Gastrocnemius medialis (tissue), 4 donors: Measurements from ENCODE around the gene ITPR1. TPM values are rescaled to one million over a fixed set of nuclear protein-coding genes. Genes with fewer than 3 reads are reported as not detected.

Experiments used
- ATAC-seq, 2 donors: fragments of 150-250 bp; one replicate each; pipeline ENCODE4 v1.9.1; 2016
- DNase-seq, 2 donors: peaks; one replicate each; pipeline ENCODE4 v3.0.0-alpha.2; 2019
- H3K27ac ChIP-seq, 4 donors: fragments of 200-600 bp; sonication (generic); 1 replicate in 1 of 4; 2 replicates in 3 of 4; pipeline ENCODE4 v1.5.1; 2016 to 2018; ENCODE audit warnings: mild to moderate bottlenecking in 2 of 4, moderate library complexity in 1 of 4
- H3K27me3 ChIP-seq, 3 donors: fragments of 200-600 bp; sonication (generic) in 2 of 3; 1 replicate in 1 of 3; 2 replicates in 2 of 3; pipeline versions ENCODE4 v1.5.1 to v1.6.0; 2016 to 2019; ENCODE audit warnings: mild to moderate bottlenecking in 1 of 3, moderate library complexity in 1 of 3
- H3K36me3 ChIP-seq, 2 donors: fragments of 200-600 bp; sonication (generic) in 1 of 2; one replicate each; pipeline ENCODE4 v1.5.1; 2017 to 2018
- H3K4me1 ChIP-seq, 2 donors: fragments of 200-600 bp; sonication (generic) in 1 of 2; one replicate each; pipeline ENCODE4 v1.5.1; 2016 to 2017; ENCODE audit warnings: mild to moderate bottlenecking in 2 of 2
- H3K4me3 ChIP-seq, 4 donors: fragments of 200-600 bp; sonication (generic) in 3 of 4; 1 replicate in 1 of 4; 2 replicates in 3 of 4; pipeline ENCODE4 v1.5.1; 2016 to 2019; ENCODE audit warnings: mild to moderate bottlenecking in 2 of 4
- H3K9me3 ChIP-seq, 3 donors: fragments of 200-600 bp; sonication (generic) in 2 of 3; 1 replicate in 1 of 3; 2 replicates in 2 of 3; pipeline ENCODE4 v1.5.1; 2016 to 2019
- POLR2A ChIP-seq, 2 donors: fragments of 450-650 bp; IDR thresholded peaks; one replicate each; pipeline ENCODE4 v1.6.1; 2017; ENCODE audit warnings: antibody characterized with exemption in 2 of 2, mild to moderate bottlenecking in 2 of 2, moderate library complexity in 2 of 2
- in situ Hi-C, 4 donors: fragments of 200-750 bp; cut with MboI; loops; one replicate each; pipeline versions ENCODE4 v1.15.0 to v1.8.0; 2017; ENCODE audit warnings: low sequenced_read_pairs in 4 of 4
- intact Hi-C: fragments of 100-400 bp; cut with DNase I; formaldehyde crosslinking; loops from one replicate; pipeline ENCODE4 v1.15.1; 2023; ENCODE audit warnings: low total_unique reads
- total RNA-seq, 4 donors: library from RNA; depleted of rRNA; stranded (reverse); fragments of >200 nt; gene quantifications; one replicate each; pipeline versions ENCODE4 v1.1.0 to v1.2.3, GENCODE V29; 2016
- TF ChIP-seq, protein P1 (sequence below), 5 experiments: fragments of 450-650 bp in 3 of 5; fragments of 200-600 bp in 2 of 5; sonication (generic) in 2 of 5; IDR thresholded peaks in 4 of 5; conservative IDR thresholded peaks in 1 of 5; 1 replicate in 4 of 5; 2 replicates in 1 of 5; pipeline ENCODE4 v1.5.1; 2016 to 2019; ENCODE audit warnings: antibody characterized with exemption in 5 of 5, mild to moderate bottlenecking in 3 of 5, moderate library complexity in 3 of 5

ITPR1 gene
- total RNA-seq, 4 donors from 2014 or later = 5.5 to 21.7 (median 11.3) TPM

DNA sequence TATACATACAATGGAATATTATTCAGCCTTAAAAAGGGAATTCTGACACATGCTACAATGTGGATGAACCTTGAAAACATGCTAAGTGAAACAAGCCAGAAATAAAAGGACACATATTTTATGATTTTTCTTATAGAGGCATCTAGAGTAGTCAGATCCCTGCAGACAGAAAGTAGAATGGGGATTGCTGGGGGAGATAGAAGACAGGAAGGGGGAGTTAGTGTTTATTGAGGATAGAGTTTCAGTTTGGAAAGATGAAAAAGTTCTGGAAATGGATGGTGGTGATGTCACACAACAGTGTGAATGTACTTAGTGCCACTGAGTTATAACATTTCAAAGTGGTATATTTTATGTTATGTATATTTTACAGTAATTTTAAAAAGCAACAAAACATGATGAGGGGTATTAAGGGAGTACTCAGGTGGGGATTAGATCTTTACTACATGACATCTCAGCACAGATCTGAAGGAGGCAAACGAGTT, 4.7 kb downstream of the ITPR1 start:
- Histone ChIP-seq H3K36me3 (no peaks in the 10 kb centered on the region), H3K9me3 (no peaks in the 10 kb centered on the region), H3K4me3 (no peak overlapping the region), H3K27me3 (no peaks in the 10 kb centered on the region), H3K4me1 (peaks cover 9 to 17% of the 10 kb centered on the region in 2 donors), H3K27ac (no peak overlapping the region)
- DNase-seq (no peak), ATAC-seq (no peak)
- no peak for TF ChIP-seq POLR2A (IDR thresholded peaks at IDR 0.05)
- TF ChIP-seq, protein P1, sequence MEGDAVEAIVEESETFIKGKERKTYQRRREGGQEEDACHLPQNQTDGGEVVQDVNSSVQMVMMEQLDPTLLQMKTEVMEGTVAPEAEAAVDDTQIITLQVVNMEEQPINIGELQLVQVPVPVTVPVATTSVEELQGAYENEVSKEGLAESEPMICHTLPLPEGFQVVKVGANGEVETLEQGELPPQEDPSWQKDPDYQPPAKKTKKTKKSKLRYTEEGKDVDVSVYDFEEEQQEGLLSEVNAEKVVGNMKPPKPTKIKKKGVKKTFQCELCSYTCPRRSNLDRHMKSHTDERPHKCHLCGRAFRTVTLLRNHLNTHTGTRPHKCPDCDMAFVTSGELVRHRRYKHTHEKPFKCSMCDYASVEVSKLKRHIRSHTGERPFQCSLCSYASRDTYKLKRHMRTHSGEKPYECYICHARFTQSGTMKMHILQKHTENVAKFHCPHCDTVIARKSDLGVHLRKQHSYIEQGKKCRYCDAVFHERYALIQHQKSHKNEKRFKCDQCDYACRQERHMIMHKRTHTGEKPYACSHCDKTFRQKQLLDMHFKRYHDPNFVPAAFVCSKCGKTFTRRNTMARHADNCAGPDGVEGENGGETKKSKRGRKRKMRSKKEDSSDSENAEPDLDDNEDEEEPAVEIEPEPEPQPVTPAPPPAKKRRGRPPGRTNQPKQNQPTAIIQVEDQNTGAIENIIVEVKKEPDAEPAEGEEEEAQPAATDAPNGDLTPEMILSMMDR (IDR thresholded peaks at IDR 0.05 in 4 of 5, conservative IDR thresholded peaks at IDR 0.05 in 1 of 5) = no peak
- in situ Hi-C loops = no loop called here
- intact Hi-C loops = loop anchor here (10.0 kb wide), 3 partner anchors 627 to 697 kb away; partner anchors contain the start of gene ARL8B

DNA sequence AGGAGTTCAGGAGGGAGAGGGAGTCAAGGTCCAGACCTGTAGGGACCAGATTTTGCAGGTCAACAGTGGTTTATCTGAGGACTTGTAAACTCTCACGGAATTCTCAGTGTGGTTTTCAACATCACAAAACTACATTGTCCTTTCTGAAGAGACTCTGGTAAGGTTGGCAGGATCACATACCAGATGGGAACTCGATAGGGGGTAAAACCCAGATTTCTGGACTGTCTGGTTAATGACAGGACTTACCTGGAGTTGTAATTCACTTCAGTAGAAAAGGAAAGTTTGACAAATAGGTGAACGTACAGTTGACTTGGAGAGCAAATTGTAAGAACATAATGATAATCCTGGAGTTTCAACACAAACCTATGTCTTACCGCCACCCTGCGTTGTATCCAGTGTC, 5.3 kb downstream of the ITPR1 start:
- no peaks in the 10 kb centered on the region for H3K27me3 ChIP-seq
- no peak for ATAC-seq
- no peak for DNase-seq
- H3K4me3 ChIP-seq = no peak overlapping the region
- no peak for TF ChIP-seq POLR2A (IDR thresholded peaks at IDR 0.05)
- TF ChIP-seq, protein P1 (IDR thresholded peaks at IDR 0.05 in 4 of 5, conservative IDR thresholded peaks at IDR 0.05 in 1 of 5) = no peak
- in situ Hi-C loops = no loop called here
- peaks cover 9 to 16% of the 10 kb centered on the region in 2 donors for H3K4me1 ChIP-seq
- H3K36me3 ChIP-seq = no peaks in the 10 kb centered on the region
- no peak overlapping the region for H3K27ac ChIP-seq
- no peaks in the 10 kb centered on the region for H3K9me3 ChIP-seq
- intact Hi-C loops = loop anchor here (10.0 kb wide), 3 partner anchors 626 to 696 kb away; partner anchors contain the start of gene ARL8B

DNA sequence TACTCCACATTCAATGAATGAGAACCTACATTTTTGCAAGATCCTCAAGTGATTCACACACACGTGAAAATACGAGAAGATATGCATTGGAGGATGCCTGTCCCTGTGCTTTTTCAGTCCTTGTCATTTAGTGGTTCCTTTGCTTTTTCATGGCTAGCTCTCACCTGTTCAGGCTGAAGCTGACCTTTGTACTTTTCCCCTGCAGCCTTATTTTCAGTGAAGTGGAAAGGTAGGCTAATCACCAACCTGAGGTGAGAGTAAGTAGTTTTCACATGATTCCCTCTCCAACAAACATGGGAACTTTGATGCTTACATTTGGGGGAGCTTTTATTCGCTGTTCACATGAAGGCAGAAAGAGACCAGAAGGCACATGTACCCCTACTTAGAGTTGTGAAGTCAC, 8.3 kb downstream of the ITPR1 start:
- no peak for DNase-seq
- H3K4me3 ChIP-seq = no peak overlapping the region
- H3K9me3 ChIP-seq = no peaks in the 10 kb centered on the region
- H3K36me3 ChIP-seq = no peaks in the 10 kb centered on the region
- no peaks in the 10 kb centered on the region for H3K4me1 ChIP-seq
- intact Hi-C loops (no loop called here), in situ Hi-C loops (no loop called here)
- no peak overlapping the region for H3K27ac ChIP-seq
- ATAC-seq = no peak
- TF ChIP-seq POLR2A (IDR thresholded peaks at IDR 0.05) = no peak
- TF ChIP-seq, protein P1 (IDR thresholded peaks at IDR 0.05 in 4 of 5, conservative IDR thresholded peaks at IDR 0.05 in 1 of 5) = no peak
- H3K27me3 ChIP-seq = no peaks in the 10 kb centered on the region

DNA sequence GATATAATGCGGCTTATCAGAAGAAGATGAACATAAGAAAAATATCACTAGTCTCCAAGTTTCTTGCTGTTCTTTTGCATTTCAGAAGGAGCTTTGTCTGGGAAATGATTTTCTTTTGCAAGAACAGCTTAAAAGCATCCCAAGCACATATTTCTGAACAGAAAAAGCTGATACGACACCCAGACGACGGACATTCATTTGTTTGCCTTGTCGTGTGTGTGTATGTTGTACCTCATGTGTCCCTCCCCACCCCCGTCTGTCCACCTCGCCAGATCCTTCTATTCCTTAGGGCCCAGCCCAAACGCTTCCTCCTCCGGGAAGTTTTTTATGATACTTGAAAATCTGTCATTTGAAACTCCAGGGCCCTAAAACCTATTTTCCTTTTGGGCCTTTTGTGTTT, 8.8 kb downstream of the ITPR1 start:
- H3K27me3 ChIP-seq = no peaks in the 10 kb centered on the region
- no peak overlapping the region for H3K27ac ChIP-seq
- no peaks in the 10 kb centered on the region for H3K4me1 ChIP-seq
- no peak for TF ChIP-seq POLR2A (IDR thresholded peaks at IDR 0.05)
- TF ChIP-seq, protein P1 (IDR thresholded peaks at IDR 0.05 in 4 of 5, conservative IDR thresholded peaks at IDR 0.05 in 1 of 5) = no peak
- no peaks in the 10 kb centered on the region for H3K36me3 ChIP-seq
- in situ Hi-C loops = no loop called here
- no peak overlapping the region for H3K4me3 ChIP-seq
- intact Hi-C loops = no loop called here
- DNase-seq (no peak), ATAC-seq (no peak)
- no peaks in the 10 kb centered on the region for H3K9me3 ChIP-seq

DNA sequence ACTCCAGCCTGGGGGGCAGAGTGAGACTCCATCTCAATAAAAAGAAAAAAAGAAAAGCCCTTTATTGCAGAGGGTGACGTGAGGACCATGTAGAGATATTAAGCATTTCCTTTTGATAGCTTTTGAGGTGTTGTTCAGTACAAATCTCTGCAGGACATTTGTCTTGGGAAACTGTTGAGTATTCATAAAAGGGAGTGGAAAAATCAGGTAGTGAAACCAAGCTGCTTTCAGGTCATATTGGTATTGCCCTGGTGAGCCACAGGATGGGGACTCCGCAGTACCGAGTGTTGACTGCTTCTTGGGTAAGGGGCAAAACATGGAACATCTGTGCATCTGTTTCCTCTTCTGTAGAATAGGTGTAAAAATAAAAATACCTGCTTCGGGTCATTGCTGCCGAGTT, 9.9 kb downstream of the ITPR1 start:
- in situ Hi-C loops (no loop called here), intact Hi-C loops (no loop called here)
- no peak for DNase-seq
- Histone ChIP-seq H3K4me3 (no peak overlapping the region), H3K36me3 (no peaks in the 10 kb centered on the region), H3K27me3 (no peaks in the 10 kb centered on the region), H3K4me1 (no peaks in the 10 kb centered on the region), H3K9me3 (no peaks in the 10 kb centered on the region), H3K27ac (no peak overlapping the region)
- TF ChIP-seq, protein P1 (IDR thresholded peaks at IDR 0.05 in 4 of 5, conservative IDR thresholded peaks at IDR 0.05 in 1 of 5) = no peak
- TF ChIP-seq POLR2A (IDR thresholded peaks at IDR 0.05) = no peak
- no peak for ATAC-seq
